GM19099 (cell line): ENCODE results near the gene STPG4.

Experiments
- POLR2A ChIP-seq: IDR thresholded peaks from 3 replicates; pipeline ENCODE4 v1.6.1; 2011; ENCODE audit warnings: low read depth; ENCODE audit not compliant: insufficient read length; ENCODE audit errors: extremely low read depth

Gene STPG4

GRCh38 chr2:47083886-47084687, 71.0 kb downstream of the STPG4 start:
- TF ChIP-seq POLR2A: no peak

DNA sequence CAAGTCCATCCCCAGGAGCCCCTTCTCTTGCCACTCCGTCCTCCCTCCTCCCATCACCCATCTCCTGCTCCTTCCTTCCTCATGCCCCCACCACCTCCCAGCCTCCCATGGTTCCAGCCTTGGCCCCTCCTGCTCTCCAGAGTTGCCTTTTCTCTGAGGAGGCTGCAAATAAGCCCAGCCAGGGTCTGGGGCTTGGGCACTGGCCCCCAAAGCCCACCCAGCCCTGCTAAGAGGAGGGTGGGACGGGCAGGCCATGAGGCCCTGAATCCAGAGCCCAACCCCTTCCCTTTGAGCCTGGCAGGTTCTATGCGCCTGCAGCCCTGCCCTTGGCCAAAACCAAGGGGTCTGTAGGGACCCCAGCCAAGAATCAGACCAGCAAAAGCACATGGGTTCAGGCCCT, 71.6 kb downstream of the STPG4 start:
- no peak for TF ChIP-seq POLR2A

- no peak for TF ChIP-seq POLR2A
Observed at GRCh38 chr2:47083005-47083404, 72.1 kb downstream of the STPG4 start.

GRCh38 chr2:47080888-47081301, 74.2 kb downstream of the STPG4 start:
- TF ChIP-seq POLR2A: no peak

DNA sequence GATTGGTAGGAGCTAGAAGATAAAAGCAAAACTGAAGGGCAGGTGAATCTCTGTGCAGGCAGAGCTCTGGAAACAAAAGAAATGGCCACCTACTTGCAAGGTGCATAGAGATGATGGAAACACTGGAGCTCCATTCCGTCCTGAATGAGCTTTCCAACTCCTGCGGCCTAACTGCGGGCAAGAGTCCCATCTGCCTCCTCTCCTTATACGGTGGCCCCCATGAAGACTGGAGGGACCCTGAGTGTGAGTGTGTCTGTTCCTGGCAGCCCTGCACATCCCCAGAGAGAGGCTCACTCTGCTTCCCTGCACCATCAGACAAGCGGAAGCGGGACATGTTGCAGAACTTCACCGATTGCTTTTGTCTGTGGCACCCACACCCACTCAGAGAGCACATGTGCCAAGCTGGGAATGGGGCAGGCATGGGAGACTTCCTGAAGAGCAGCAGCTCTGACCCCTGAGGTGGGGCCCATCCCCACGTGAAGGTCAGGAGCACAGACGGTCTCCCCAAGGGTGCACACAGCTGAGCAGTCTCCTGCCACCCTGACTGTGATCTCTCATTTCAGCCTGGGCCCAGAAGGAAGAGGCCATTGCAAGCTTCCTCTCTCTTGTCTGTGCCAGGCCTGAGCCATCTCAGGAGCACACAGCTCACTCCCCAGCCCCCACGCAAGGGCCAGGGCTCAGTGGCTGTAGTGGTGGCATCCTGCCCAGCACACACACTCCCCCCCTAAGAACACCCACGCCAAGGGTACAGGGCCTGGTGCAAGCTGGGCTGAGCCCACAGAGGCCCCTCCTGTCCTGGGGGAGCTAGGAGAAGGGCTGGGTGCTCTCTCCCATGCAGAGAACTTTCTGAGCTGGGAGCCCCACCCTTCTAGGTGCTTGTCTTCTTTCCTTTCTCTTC, 75.3 kb downstream of the STPG4 start:
- no peak for TF ChIP-seq POLR2A

DNA sequence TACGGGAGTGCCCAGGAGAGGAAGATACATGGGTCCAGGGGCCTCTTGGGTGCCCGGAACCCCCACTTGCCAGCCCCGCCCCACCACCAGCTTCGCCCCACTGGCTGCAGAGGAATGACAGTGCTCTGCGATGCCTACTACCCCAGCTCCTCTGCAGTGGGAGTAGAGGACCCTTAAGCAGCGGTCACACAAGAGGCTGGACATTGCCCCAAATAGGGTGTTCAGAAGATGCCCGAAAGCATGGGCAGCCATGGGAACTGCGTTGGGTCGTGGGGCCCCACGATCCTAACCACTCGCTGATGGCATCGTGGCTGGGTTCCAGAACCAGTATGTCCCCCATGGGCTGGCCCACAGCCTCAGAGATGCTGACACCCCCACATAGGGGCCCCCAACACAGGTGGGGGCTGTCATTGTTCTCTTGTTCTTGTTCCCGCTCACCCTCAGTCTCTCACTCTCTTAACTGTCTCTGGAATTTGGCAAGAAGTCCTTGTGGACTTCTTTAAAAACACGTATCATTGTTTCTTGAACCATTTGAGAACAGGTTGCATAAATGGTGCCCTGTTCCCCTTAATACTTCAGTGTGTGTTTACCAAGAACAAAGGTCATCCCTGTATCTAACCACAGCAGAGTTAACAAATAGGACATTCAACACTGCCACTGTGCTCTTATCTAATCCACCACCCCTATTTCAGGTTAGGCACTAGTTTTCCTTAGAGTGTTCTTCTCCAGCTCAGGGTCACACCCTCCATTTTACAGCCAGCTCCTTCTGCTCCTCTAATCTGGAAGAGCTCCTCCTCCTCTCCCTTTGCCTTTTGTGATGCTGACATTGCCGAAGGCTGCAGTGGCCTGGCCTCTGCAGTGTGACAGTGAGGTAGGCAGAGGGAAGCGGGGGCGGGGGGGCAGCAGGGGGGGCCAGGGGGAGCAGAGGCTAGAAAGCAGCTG, 76.3 kb downstream of the STPG4 start:
- TF ChIP-seq POLR2A: no peak

- no peak for TF ChIP-seq POLR2A
Observed at GRCh38 chr2:47077442-47078117, 77.5 kb downstream of the STPG4 start.

DNA sequence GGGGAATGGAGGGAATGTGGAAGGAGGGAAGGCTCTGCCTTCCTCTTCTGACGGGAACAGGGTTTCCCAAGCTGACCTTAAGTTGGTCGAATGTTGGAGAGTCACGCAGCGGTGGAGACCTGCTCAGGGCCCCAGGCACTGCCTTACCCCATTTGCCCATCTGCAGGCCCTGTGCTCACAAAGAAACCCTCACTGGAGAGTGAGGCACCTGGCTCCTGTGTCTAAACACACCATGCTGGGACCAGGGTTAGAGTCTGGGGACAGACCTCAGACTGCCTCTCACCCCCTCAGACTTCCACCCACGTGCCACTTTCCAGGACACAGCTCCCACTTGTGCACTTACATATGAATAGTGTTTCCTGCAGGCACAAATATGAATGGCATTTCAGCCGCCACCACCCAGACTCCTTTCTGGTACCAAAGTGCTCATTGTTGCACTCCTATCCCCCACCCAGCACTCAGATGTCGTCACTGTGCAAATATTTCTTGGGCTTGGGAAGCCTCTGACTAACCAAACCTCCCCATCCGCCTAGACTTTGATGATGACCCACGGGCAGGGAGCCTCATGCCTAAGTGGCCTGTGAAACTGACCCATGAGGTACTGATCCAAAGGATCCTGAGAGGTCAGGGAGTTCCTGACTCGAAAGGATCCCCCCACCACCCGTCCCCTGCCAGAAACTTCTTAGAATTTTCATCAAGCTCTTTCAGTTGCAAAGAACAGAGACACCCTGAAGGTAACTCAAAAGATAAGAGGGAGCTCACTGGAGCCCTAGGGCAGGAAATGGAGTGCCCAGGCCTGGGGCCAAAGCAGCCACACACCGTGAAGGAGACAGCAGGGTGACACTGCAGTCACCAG, 78.3 kb downstream of the STPG4 start:
- no peak for TF ChIP-seq POLR2A

- no peak for TF ChIP-seq POLR2A
Observed at GRCh38 chr2:47076126-47076506, 79.0 kb downstream of the STPG4 start.

- TF ChIP-seq POLR2A: no peak
Observed at GRCh38 chr2:47075361-47076125, 79.6 kb downstream of the STPG4 start.

GRCh38 chr2:47074691-47075090, 80.4 kb downstream of the STPG4 start:
- TF ChIP-seq POLR2A: no peak

GRCh38 chr2:47073641-47074040, 81.5 kb downstream of the STPG4 start:
- TF ChIP-seq POLR2A: no peak

DNA sequence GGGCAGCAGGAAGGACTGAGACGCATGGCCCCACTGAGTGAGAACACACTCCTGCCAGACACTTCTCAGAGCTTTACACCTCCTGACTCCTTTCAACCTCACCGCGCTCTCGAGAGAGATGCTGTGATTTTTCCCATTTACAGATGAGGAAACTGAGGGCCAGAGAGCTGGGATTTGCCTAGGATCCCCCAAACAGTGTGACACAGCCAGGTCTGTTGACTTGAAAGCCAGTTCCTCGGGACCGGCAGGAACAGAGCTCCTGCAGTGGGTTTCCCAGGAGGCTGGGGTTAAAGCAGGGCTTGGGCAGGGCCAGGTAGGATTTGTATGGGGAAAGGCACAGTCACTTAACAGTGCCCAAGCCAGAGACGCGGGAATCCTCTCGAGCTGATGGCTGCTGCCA, 81.9 kb downstream of the STPG4 start:
- TF ChIP-seq POLR2A: no peak

- no peak for TF ChIP-seq POLR2A
Observed at GRCh38 chr2:47072728-47073191, 82.3 kb downstream of the STPG4 start.
